ENCODE measurements around the gene ADAM22. TPM values are rescaled to one million over a fixed set of nuclear protein-coding genes. Genes with fewer than 3 reads are reported as not detected.

The ADAM22 gene
- total and polyA plus RNA-seq, 2 donors (not counting 1 experiment from before 2014, with no cell fraction given), result 0.30 to 1.8 TPM

GRCh38 chr7:87885018-87885417 lies 49.0 kb upstream of the ADAM22 start:
- peaks cover 10% of the 10 kb centered on the region for H4K20me1 ChIP-seq (ENCODE audit: control insufficient read depth, insufficient read depth, low read length, poor library complexity, severe bottlenecking)
- H3K27me3 ChIP-seq (replicated peaks in 1 of 4; ENCODE audit: control extremely low read depth in 1 of 4, control insufficient read depth in 3 of 4, insufficient read depth in 4 of 4, low read length in 3 of 4), result no peaks in the 10 kb centered on the region
- no peak for DNase-seq
- no peaks in the 10 kb centered on the region for H3K27me3 Mint-ChIP-seq
- H3K9ac ChIP-seq (ENCODE audit: low read length), result no peak overlapping the region
- TF ChIP-seq EZH2 (IDR thresholded peaks at IDR 0.05; ENCODE audit: borderline replicate concordance, insufficient read depth, low read depth, low read length, poor library complexity, severe bottlenecking) (no peak), CTCF (IDR thresholded peaks at IDR 0.05) (no peak)
- no peak overlapping the region for H3K27ac Mint-ChIP-seq
- H3K9me3 ChIP-seq (ENCODE audit: control extremely low read depth in 1 of 3, control insufficient read depth in 2 of 3, insufficient read depth in 1 of 3, low read length in 2 of 3), result no peaks in the 10 kb centered on the region
- H3K4me2 ChIP-seq (replicated peaks; ENCODE audit: low read depth, low read length, poor library complexity, severe bottlenecking), result no peak overlapping the region
- no peaks in the 10 kb centered on the region for H3K9me3 Mint-ChIP-seq (ENCODE audit: insufficient read depth)
- peaks cover 1% of the 10 kb centered on the region for H3K4me1 Mint-ChIP-seq
- H3K4me3 Mint-ChIP-seq, result no peak overlapping the region
- no peaks in the 10 kb centered on the region for H3K4me1 ChIP-seq (ENCODE audit: control insufficient read depth in 2 of 2, insufficient read depth in 2 of 2, low read length in 2 of 2)
- WGBS (ENCODE audit: insufficient coverage), result no CpG with 5 or more reads among the region's 2 CpGs
- no peak for ATAC-seq (ENCODE audit: low read depth)
- peaks cover 8 to 21% of the 10 kb centered on the region in 2 experiments for H3K36me3 ChIP-seq (replicated peaks in 1 of 2; ENCODE audit: control extremely low read depth in 1 of 2, control insufficient read depth in 1 of 2, extremely low read depth in 1 of 2, insufficient read depth in 2 of 2, low read length in 1 of 2)
- H2AFZ ChIP-seq (ENCODE audit: insufficient read depth, low read depth, low read length, poor library complexity, severe bottlenecking), result no peak overlapping the region
- ChIA-PET CTCF (interaction anchor here (2.3 to 4.7 kb wide), 4 partner anchors 87 to 573 kb away, joined by 8 to 64 read pairs (median 21); partner anchors contain the start of gene RUNDC3B), POLR2A (no interaction called here)
- intact Hi-C loops (cut with micrococcal nuclease), result loop anchor here (10.0 kb wide), 1 partner anchor 50 kb away; no protein-coding TSS in a partner anchor
- no peak overlapping the region for H3K4me3 ChIP-seq (ENCODE audit: control extremely low read depth in 1 of 5, extremely low read depth in 1 of 5, insufficient read depth in 1 of 5, low read depth in 2 of 5, low read length in 4 of 5)
- H3K79me2 ChIP-seq (ENCODE audit: control insufficient read depth, insufficient read depth, low read length), result peaks cover 28% of the 10 kb centered on the region
- H3K27ac ChIP-seq (ENCODE audit: low read length in 2 of 2), result no peak overlapping the region

GRCh38 chr7:87886875-87887274 lies 47.2 kb upstream of the ADAM22 start:
- no peaks in the 10 kb centered on the region for H3K27me3 Mint-ChIP-seq
- no peak overlapping the region for H3K4me3 ChIP-seq (ENCODE audit: control extremely low read depth in 1 of 5, extremely low read depth in 1 of 5, insufficient read depth in 1 of 5, low read depth in 2 of 5, low read length in 4 of 5)
- intact Hi-C loops (cut with micrococcal nuclease), result loop anchor here (1.0 to 10.0 kb wide), 5 partner anchors 11 to 381 kb away; partner anchors contain the start of genes DBF4 and SLC25A40
- no peak overlapping the region for H2AFZ ChIP-seq (ENCODE audit: insufficient read depth, low read depth, low read length, poor library complexity, severe bottlenecking)
- no peaks in the 10 kb centered on the region for H4K20me1 ChIP-seq (ENCODE audit: control insufficient read depth, insufficient read depth, low read length, poor library complexity, severe bottlenecking)
- ChIA-PET CTCF (interaction anchor here (0.6 to 4.7 kb wide), 27 partner anchors 11 to 1572 kb away, joined by 3 to 64 read pairs (median 4); partner anchors contain the start of genes ABCB1, DBF4, RUNDC3B and SLC25A40), POLR2A (no interaction called here)
- no peaks in the 10 kb centered on the region for H3K4me1 ChIP-seq (ENCODE audit: control insufficient read depth in 2 of 2, insufficient read depth in 2 of 2, low read length in 2 of 2)
- no peak overlapping the region for H3K27ac ChIP-seq (ENCODE audit: low read length in 2 of 2)
- no peak for TF ChIP-seq EZH2 (IDR thresholded peaks at IDR 0.05; ENCODE audit: borderline replicate concordance, insufficient read depth, low read depth, low read length, poor library complexity, severe bottlenecking)
- peak; percentile 78 for TF ChIP-seq CTCF (IDR thresholded peaks at IDR 0.05)
- H3K4me2 ChIP-seq (replicated peaks; ENCODE audit: low read depth, low read length, poor library complexity, severe bottlenecking), result no peak overlapping the region
- H3K9ac ChIP-seq (ENCODE audit: low read length), result no peak overlapping the region
- H3K27me3 ChIP-seq (replicated peaks in 1 of 4; ENCODE audit: control extremely low read depth in 1 of 4, control insufficient read depth in 3 of 4, insufficient read depth in 4 of 4, low read length in 3 of 4), result no peaks in the 10 kb centered on the region
- no peaks in the 10 kb centered on the region for H3K9me3 Mint-ChIP-seq (ENCODE audit: insufficient read depth)
- H3K79me2 ChIP-seq (ENCODE audit: control insufficient read depth, insufficient read depth, low read length), result peaks cover 9% of the 10 kb centered on the region
- ATAC-seq (ENCODE audit: low read depth), result no peak
- H3K27ac Mint-ChIP-seq, result no peak overlapping the region
- H3K4me3 Mint-ChIP-seq, result no peak overlapping the region
- DNase-seq, result peak; percentile 60
- H3K4me1 Mint-ChIP-seq, result no peaks in the 10 kb centered on the region
- H3K36me3 ChIP-seq (replicated peaks in 1 of 2; ENCODE audit: control extremely low read depth in 1 of 2, control insufficient read depth in 1 of 2, extremely low read depth in 1 of 2, insufficient read depth in 2 of 2, low read length in 1 of 2), result peaks cover 8 to 19% of the 10 kb centered on the region in 2 experiments
- H3K9me3 ChIP-seq (ENCODE audit: control extremely low read depth in 1 of 3, control insufficient read depth in 2 of 3, insufficient read depth in 1 of 3, low read length in 2 of 3), result no peaks in the 10 kb centered on the region
